H9 (cell line): ENCODE data around the gene FADS2. TPM values are rescaled to one million over a fixed set of nuclear protein-coding genes. Genes with fewer than 3 reads are reported as not detected.
A peak's percentile ranks its signal among the peaks of the same experiment; 100 is the strongest.

Experiments
- DNase-seq: peaks from one replicate; pipeline ENCODE4 v3.0.0-alpha.2; 2017
- H2AFZ ChIP-seq: one replicate; pipeline ENCODE4 v1.6.1; 2013; ENCODE audit warnings: mild to moderate bottlenecking, low read length, control low read depth, moderate library complexity
- H2AK5ac ChIP-seq: 2 replicates; pipeline ENCODE4 v1.6.1; 2013; ENCODE audit warnings: low read length, control low read depth, mixed read lengths; ENCODE audit not compliant: insufficient read length
- H2BK120ac ChIP-seq: one replicate; pipeline ENCODE4 v1.6.1; 2013; ENCODE audit warnings: low read depth, mild to moderate bottlenecking, low read length, control low read depth, inconsistent platforms; ENCODE audit not compliant: poor library complexity, severe bottlenecking
- H2BK12ac ChIP-seq: 2 replicates; pipeline ENCODE4 v1.6.1; 2013; ENCODE audit warnings: low read length, control low read depth, mixed read lengths, low read depth; ENCODE audit not compliant: insufficient read length
- H2BK15ac ChIP-seq: 2 replicates; pipeline ENCODE4 v1.6.1; 2013; ENCODE audit warnings: low read depth, low read length, control low read depth
- H2BK20ac ChIP-seq: one replicate; pipeline ENCODE4 v1.6.1; 2013; ENCODE audit warnings: low read depth, mild to moderate bottlenecking, low read length, control low read depth, inconsistent platforms; ENCODE audit not compliant: poor library complexity, severe bottlenecking
- H2BK5ac ChIP-seq: 2 replicates; pipeline ENCODE4 v1.6.1; 2013; ENCODE audit warnings: low read length, control low read depth, mixed read lengths; ENCODE audit not compliant: insufficient read length
- H3K14ac ChIP-seq: 2 replicates; pipeline ENCODE4 v1.6.1; 2013; ENCODE audit warnings: low read length, control low read depth; ENCODE audit not compliant: insufficient read depth
- H3K18ac ChIP-seq: 2 replicates; pipeline ENCODE4 v1.6.1; 2013; ENCODE audit warnings: low read depth, mild to moderate bottlenecking, mixed read lengths, low read length, control low read depth; ENCODE audit not compliant: insufficient read length
- H3K23ac ChIP-seq: 2 replicates; pipeline ENCODE4 v1.6.1; 2013; ENCODE audit warnings: low read length, control low read depth, mixed read lengths, low read depth; ENCODE audit not compliant: insufficient read length
- H3K23me2 ChIP-seq: 2 replicates; pipeline ENCODE4 v1.6.1; 2013; ENCODE audit warnings: low read depth, mild to moderate bottlenecking, mixed read lengths, low read length, control low read depth; ENCODE audit not compliant: insufficient read length, poor library complexity, severe bottlenecking
- H3K27ac ChIP-seq: 2 replicates; pipeline ENCODE4 v1.5.1; 2013; ENCODE audit warnings: low read length, control low read depth, mixed read lengths, low read depth; ENCODE audit not compliant: insufficient read length
- H3K27me3 ChIP-seq: 2 replicates; pipeline ENCODE4 v1.6.1; 2013; ENCODE audit warnings: low read length, control low read depth, inconsistent platforms; ENCODE audit not compliant: insufficient read depth
- H3K4ac ChIP-seq: 2 replicates; pipeline ENCODE4 v1.6.1; 2013; ENCODE audit warnings: low read depth, mild to moderate bottlenecking, control low read depth, inconsistent platforms, low read length, moderate library complexity
- H3K4me1 ChIP-seq: 2 replicates; pipeline ENCODE4 v1.6.1; 2013; ENCODE audit warnings: low read length, control low read depth, inconsistent platforms; ENCODE audit not compliant: insufficient read depth
- H3K4me2 ChIP-seq: 2 replicates; pipeline ENCODE4 v1.6.1; 2013; ENCODE audit warnings: low read length, control low read depth, mixed read lengths; ENCODE audit not compliant: insufficient read length, insufficient read depth
- H3K56ac ChIP-seq: 2 replicates; pipeline ENCODE4 v1.6.1; 2013; ENCODE audit warnings: low read depth, mild to moderate bottlenecking, mixed read lengths, low read length, control low read depth; ENCODE audit not compliant: insufficient read length
- H3K79me1 ChIP-seq: 2 replicates; pipeline ENCODE4 v1.6.1; 2013; ENCODE audit warnings: low read depth, mild to moderate bottlenecking, moderate library complexity, low read length, control low read depth, inconsistent platforms; ENCODE audit not compliant: insufficient read depth, poor library complexity, severe bottlenecking
- H3K79me2 ChIP-seq: 2 replicates; pipeline ENCODE4 v1.6.1; 2013; ENCODE audit warnings: low read length, control low read depth, inconsistent platforms; ENCODE audit not compliant: insufficient read depth
- H3K9ac ChIP-seq: 2 replicates; pipeline ENCODE4 v1.6.1; 2013; ENCODE audit warnings: low read length, control low read depth, mixed read lengths; ENCODE audit not compliant: insufficient read length; ENCODE audit errors: extremely low read depth
- H3K9me3 ChIP-seq: one replicate; pipeline ENCODE4 v1.6.1; 2013; ENCODE audit warnings: low read depth, low read length, inconsistent platforms; ENCODE audit not compliant: control insufficient read depth
- H3T11ph ChIP-seq: one replicate; pipeline ENCODE4 v1.6.1; 2013; ENCODE audit warnings: mild to moderate bottlenecking, low read length, control low read depth, inconsistent platforms
- H4K20me1 ChIP-seq: one replicate; pipeline ENCODE4 v1.6.1; 2013; ENCODE audit not compliant: control insufficient read depth, insufficient read length, insufficient read depth
- H4K5ac ChIP-seq: 2 replicates; pipeline ENCODE4 v1.6.1; 2013; ENCODE audit warnings: low read depth, mild to moderate bottlenecking, mixed read lengths, low read length, control low read depth; ENCODE audit not compliant: insufficient read length
- H4K8ac ChIP-seq: replicated peaks from 2 replicates; pipeline ENCODE4 v1.6.1; 2013; ENCODE audit warnings: low read length, control low read depth, mixed read lengths, low read depth; ENCODE audit not compliant: insufficient read length
- H4K91ac ChIP-seq: 2 replicates; pipeline ENCODE4 v1.6.1; 2013; ENCODE audit warnings: low read depth, mild to moderate bottlenecking, moderate library complexity, mixed read lengths, low read length, control low read depth; ENCODE audit not compliant: insufficient read length
- H3K27ac Mint-ChIP-seq, 3 experiments: 2 replicates in 2 of 3; 3 replicates in 1 of 3; pipeline ENCODE4 v1.8.0; 2020 to 2021; ENCODE audit warnings: mixed read lengths in 3 of 3, mild to moderate bottlenecking in 1 of 3, moderate library complexity in 1 of 3
- H3K27me3 Mint-ChIP-seq: 2 replicates; pipeline ENCODE4 v1.8.0; 2021; ENCODE audit warnings: low read depth, mild to moderate bottlenecking, moderate library complexity, mixed read lengths
- H3K36me3 Mint-ChIP-seq, 3 experiments: 2 replicates in 2 of 3; 3 replicates in 1 of 3; pipeline ENCODE4 v1.8.0; 2020 to 2021; ENCODE audit warnings: low read depth in 3 of 3, mixed read lengths in 3 of 3; ENCODE audit not compliant: insufficient read depth in 1 of 3
- H3K4me1 Mint-ChIP-seq, 2 experiments: 2 replicates each; pipeline ENCODE4 v1.8.0; 2020; ENCODE audit warnings: mixed read lengths in 2 of 2
- H3K4me3 Mint-ChIP-seq, 2 experiments: 2 replicates in 1 of 2; 3 replicates in 1 of 2; pipeline ENCODE4 v1.8.0; 2020 to 2021; ENCODE audit warnings: mild to moderate bottlenecking in 2 of 2, mixed read lengths in 2 of 2, moderate library complexity in 1 of 2
- H3K9me3 Mint-ChIP-seq, 2 experiments: 2 replicates in 1 of 2; 3 replicates in 1 of 2; pipeline ENCODE4 v1.8.0; 2020; ENCODE audit warnings: mild to moderate bottlenecking in 2 of 2, mixed read lengths in 2 of 2, moderate library complexity in 1 of 2
- WGBS: extraction: QIAGEN DNeasy Blood & Tissue Kit; methylation state at CpG from one replicate; pipeline ENCODE4 v1.1.7; 2013; ENCODE audit warnings: missing lambda C conversion rate, low lambda C conversion rate, mixed read lengths; ENCODE audit not compliant: insufficient read length; ENCODE audit errors: extremely low coverage; 5-methylcytosine and 5-hydroxymethylcytosine counted together
- total RNA-seq: library from RNA; stranded (reverse); gene quantifications from 2 replicates; pipeline ENCODE4 v1.2.1, GENCODE V29; 2021
- TF ChIP-seq, protein P1 (sequence below): fragments of 200-600 bp; sonication (generic); conservative IDR thresholded peaks from 3 replicates; pipeline ENCODE4 v1.8.0; 2021; ENCODE audit warnings: antibody characterized with exemption, mild to moderate bottlenecking

The FADS2 gene
- total RNA-seq, 1 experiment from 2014 or later: 322 TPM

DNA sequence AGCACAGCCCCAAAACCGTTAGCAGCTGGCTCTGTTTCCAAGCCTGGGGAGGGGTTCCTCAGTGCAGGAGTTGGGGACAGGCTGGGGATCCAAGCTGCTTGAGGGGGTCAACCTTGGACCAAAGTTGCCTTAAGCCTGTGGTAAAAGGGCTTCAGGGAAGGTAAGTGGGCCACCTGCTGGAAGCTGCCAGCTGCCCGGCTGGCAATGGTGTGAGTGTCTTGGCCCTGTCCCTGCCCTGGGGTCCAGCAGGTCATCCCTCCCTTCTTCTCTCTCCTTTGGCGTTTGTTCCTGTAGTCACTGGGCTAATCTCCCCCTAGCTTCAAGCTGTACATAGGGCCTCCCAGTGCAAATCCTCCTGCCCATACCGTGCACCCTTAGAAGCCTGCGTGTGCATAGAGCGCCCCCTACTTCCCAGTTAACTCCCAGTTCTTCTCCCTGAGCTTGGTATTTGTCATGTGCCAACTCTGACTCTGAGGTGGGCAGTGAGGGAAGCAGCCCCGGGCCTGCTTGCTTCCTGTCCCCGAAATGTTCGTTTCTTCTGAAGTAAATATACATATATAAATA lies 40.1 kb upstream of the FADS2 start:
- Histone ChIP-seq H2BK5ac (no peak overlapping the region), H3K14ac (no peak overlapping the region), H3K9ac (no peak overlapping the region), H4K91ac (no peak overlapping the region), H2BK20ac (no peak overlapping the region), H3K27me3 (no peaks in the 10 kb centered on the region), H3K4me2 (no peak overlapping the region), H3K4me1 (no peaks in the 10 kb centered on the region), H4K20me1 (peaks cover 2% of the 10 kb centered on the region), H2AK5ac (no peak overlapping the region), H2BK15ac (no peak overlapping the region), H3K23ac (no peak overlapping the region), H3K23me2 (no peaks in the 10 kb centered on the region), H2BK120ac (no peak overlapping the region), H3K79me1 (no peaks in the 10 kb centered on the region), H3K9me3 (no peaks in the 10 kb centered on the region), H4K8ac (no peak overlapping the region), H3K18ac (no peak overlapping the region), H2BK12ac (no peak overlapping the region), H3K56ac (no peak overlapping the region), H4K5ac (no peak overlapping the region), H3K4ac (no peak overlapping the region), H3K27ac (no peak overlapping the region), H3K79me2 (peaks cover under 1% of the 10 kb centered on the region; the same call in 1 of the 2 replicates), H2AFZ (no peak overlapping the region), H3T11ph (no peak overlapping the region)
- DNase-seq: peak; percentile 74
- no CpG with 5 or more reads among the region's 9 CpGs for WGBS
- no peaks in the 10 kb centered on the region for H3K9me3 Mint-ChIP-seq
- no peak overlapping the region for H3K4me3 Mint-ChIP-seq
- H3K27me3 Mint-ChIP-seq: no peaks in the 10 kb centered on the region; the same call in 1 of the 2 replicates
- TF ChIP-seq, protein P1, sequence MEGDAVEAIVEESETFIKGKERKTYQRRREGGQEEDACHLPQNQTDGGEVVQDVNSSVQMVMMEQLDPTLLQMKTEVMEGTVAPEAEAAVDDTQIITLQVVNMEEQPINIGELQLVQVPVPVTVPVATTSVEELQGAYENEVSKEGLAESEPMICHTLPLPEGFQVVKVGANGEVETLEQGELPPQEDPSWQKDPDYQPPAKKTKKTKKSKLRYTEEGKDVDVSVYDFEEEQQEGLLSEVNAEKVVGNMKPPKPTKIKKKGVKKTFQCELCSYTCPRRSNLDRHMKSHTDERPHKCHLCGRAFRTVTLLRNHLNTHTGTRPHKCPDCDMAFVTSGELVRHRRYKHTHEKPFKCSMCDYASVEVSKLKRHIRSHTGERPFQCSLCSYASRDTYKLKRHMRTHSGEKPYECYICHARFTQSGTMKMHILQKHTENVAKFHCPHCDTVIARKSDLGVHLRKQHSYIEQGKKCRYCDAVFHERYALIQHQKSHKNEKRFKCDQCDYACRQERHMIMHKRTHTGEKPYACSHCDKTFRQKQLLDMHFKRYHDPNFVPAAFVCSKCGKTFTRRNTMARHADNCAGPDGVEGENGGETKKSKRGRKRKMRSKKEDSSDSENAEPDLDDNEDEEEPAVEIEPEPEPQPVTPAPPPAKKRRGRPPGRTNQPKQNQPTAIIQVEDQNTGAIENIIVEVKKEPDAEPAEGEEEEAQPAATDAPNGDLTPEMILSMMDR: peak; percentile 81
- peaks cover 29 to 69% (median 67%) of the 10 kb centered on the region in 3 experiments for H3K36me3 Mint-ChIP-seq
- H3K27ac Mint-ChIP-seq: peak overlapping the region in 1 of 3 experiments; percentile 53; a peak in 1 of 7 replicates
- H3K4me1 Mint-ChIP-seq: peaks cover 7 to 9% of the 10 kb centered on the region in 2 experiments
